DMS 273 (cell line): ENCODE data around the gene ADGRL1.
A peak's percentile ranks its signal among the peaks of the same experiment; 100 is the strongest.
"Not testable (repeated sequence)": the region's sequence is repeated elsewhere in the genome, so short reads cannot be mapped to it uniquely, and the experiment has no call there.

Experiments used
- DNase-seq: peaks from one replicate; lab custom pipeline; 2025; ENCODE audit not compliant: unreplicated experiment; lab: John Stamatoyannopoulos, UW

ADGRL1 gene

DNA sequence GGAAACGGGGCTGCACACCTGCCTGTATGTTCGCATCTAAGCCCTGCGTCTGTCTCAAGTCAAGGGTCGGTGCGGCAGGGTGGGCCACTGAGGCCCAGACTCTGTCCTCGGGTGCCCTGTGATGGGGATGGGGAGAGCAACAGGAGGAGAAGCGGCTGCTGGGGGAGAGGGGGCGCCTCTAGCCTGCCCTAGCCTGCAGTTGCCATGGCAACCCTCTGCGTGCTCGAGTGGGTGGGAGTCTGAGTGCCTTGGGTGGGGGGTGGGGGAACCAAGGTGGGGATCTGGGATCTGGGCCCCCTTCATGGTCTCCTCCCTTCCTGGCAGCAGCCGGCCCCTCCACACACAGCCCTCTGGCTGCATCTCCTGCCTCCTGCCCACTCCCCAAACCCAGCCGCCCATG lies 10.8 kb downstream of the ADGRL1 start:
- not testable (repeated sequence) for DNase-seq

DNA sequence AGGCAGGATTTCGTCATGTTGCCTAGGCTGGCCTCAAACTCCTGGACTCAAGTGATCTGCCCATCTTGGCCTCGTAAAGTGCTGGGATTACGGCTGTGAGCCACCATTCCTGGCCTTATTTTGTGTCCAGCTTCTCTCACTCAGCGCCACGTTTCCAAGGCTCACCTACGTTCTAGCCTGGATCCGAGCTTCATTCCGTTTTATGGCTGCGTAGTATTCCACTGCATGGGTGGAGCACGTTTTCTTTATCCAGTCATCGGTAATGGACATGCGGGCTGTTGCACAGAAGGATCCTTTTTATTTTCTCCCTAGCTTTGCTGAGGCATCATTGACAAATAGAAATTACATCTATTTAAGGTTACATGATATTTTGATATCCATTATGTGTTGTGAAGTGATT lies 16.6 kb downstream of the ADGRL1 start:
- no peak for DNase-seq

DNA sequence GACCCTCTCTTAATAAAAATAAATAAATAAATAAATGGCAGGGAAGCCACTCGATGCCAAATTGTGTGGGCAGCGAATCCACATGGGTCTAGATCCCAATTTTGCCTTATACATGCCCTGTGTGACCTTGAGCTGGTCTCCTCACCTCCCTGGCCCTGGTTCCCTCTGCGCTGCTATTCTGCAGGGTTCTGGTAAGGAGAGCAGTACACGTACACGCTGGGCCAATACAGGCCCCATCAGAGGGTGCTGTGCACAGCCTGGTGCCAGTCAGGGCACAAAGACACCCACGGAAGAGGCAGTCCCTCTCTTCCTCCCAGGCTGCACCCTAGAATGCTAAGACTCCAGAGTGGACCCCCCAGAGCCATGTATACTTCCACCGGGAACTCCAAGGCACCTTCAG lies 17.9 kb downstream of the ADGRL1 start:
- not testable (repeated sequence) for DNase-seq

DNA sequence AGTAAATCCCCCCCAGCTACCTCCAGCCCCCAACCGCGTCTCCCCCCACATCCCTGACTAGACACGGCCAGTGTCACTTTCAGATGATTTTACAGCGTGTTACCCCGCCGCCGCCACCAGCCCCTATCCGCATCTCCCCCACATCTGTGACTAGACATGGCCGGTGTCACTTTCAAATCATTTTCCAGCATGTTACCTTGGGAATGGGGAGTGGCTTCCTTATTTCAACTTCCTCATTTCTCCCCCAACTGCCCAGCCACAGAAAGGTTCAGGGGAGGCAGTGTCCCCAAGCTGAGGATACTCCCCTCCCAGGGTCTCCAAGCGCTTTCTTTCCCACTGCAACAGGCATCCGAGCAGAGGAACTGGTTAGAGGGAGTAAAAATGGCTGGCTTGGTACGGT lies 18.4 kb downstream of the ADGRL1 start:
- no peak for DNase-seq

DNA sequence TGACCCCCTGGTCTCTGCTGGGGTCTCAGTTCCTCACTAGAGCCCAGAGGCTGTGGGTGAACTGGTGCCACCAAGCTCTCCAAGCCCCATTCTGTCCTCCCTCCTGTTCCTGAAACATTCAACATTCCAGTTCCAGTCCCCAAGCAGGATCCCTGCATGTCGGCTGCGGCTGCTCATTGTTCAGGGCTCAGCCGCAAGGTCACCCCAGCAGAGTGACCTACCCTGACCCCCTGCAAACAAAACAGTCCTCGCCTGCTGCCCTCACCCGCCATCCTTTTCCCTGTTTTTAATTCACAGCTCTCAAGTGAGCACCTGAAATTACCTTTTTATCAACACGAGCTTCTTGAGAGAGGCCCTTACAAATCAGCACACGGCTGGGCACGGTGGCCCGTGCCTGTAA lies 19.3 kb downstream of the ADGRL1 start:
- not testable (repeated sequence) for DNase-seq

DNA sequence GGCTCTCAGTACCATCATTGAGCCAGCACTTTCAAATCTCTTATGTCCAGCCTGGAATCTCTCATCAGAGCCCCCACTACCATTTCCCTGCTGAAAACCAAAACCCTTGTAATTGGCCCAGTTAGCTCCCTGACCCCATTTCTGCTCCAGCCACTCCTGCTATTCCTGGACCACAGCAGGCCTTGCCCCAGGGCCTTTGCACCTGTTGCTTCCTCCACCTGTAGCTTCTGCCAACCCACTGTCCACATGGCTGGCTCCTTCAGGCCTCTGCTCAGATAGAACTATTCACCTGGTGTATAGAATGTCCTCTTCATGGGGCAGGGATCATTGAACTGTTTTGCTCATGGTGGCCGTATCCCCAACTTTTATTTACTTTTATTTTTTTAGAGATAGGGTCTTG lies 20.3 kb downstream of the ADGRL1 start:
- not testable (repeated sequence) for DNase-seq

DNA sequence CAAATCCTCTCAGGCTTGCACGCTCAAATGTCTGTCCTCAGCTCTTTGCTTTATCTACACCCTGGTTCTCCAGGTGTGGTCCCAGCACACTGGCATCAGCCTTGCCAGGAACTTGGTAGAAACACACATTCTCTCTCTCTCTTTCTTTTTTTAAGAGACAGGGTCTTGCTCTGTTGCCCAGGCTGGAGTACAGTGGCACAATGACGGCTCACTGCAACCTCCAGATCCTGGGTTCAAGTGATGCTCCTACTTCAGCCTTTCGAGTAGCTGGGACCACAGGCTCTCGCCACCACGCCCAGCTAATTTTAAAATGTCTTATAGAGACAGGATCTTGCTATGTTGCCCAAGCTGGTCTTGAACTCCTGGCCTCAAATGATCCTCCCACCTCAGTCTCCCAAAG lies 20.8 kb downstream of the ADGRL1 start:
- no peak for DNase-seq

DNA sequence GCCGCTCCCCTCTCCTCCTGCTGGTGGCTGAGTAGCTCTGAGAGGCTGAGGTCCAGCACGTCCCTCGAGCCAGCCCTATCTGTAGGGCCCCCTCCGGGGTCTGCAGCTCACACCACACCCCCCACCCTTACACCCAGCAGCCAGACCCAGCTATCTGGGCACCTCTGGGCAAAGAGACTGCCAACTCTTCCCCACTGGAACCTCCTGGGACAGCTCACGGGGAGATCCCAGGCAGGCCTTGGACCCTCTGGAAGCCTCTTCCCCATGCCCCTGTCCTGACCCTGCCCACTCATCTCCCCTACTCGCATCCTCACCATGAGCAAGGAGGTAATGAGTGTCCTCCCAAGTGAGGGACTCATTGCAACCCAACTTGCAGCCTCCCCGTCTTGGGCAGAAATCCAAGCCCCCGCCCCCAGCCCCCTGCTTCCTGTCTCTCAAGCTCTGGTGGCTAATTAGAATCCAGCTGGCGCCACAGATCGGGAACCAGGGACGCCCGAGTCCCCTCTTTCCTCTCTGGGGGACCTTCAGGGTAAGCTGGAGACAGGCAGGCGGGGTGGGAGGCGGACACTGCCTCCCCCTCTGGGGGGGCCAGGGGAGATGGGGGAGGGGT lies 22.1 kb downstream of the ADGRL1 start:
- DNase-seq = peak; percentile 68

DNA sequence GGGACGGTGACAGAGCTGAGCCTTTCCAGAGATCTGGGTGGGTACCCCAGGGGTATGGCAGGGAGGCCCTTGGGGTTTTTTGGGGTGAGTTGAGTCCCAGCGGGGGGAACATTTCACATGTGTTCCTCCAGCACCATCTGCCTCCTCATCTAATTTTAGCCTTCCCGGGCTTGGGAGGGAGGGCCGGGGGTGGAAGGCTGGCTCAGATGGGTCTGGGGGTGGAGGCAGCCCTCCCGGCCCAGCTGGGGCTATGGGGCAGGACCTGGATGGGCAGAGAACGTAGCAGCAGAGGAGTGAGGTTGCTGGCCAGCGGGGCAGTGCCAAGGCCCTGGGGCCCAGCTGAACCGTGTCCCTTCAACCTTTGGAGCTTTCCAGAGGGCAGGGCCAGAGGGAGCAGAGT lies 23.5 kb downstream of the ADGRL1 start:
- peak; percentile 66 for DNase-seq

DNA sequence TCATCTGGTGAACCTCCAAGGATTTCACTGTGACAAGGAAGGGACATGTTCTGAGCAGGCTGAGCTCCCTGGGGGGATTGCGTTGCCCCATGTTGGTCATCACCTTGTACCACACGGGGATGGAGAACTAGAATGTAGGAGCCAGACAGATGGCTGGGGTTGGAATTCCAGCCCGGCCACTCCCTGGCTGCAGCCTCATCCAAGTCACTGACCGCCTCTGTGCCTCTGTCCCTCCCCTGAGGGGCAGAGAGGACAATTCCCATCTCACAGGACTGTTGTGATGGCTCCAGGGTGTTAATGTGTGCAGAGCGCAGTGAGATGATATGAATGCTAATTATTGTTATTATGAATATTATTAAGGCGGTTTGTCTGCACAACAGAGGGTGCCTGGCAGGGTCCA lies 24.1 kb downstream of the ADGRL1 start:
- DNase-seq = no peak

DNA sequence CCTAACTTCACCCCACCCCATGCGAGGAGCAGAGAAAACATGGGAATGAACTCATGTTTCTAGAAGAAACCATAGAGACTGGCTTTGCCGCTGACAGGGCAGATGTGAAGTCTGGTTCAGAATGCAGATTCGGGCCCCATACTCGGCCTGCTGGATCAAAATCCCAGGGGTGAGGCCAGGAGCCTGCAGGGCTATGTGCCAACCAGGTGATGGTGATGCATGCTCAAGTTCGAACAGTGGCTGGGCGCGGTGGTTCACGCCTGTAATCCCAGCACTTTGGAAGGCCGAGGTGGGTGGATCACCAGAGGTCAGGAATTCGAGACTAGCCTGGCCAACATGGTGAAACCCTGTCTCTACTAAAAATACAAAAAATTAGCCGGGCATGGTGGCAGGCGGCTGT lies 24.8 kb downstream of the ADGRL1 start:
- not testable (repeated sequence) for DNase-seq

DNA sequence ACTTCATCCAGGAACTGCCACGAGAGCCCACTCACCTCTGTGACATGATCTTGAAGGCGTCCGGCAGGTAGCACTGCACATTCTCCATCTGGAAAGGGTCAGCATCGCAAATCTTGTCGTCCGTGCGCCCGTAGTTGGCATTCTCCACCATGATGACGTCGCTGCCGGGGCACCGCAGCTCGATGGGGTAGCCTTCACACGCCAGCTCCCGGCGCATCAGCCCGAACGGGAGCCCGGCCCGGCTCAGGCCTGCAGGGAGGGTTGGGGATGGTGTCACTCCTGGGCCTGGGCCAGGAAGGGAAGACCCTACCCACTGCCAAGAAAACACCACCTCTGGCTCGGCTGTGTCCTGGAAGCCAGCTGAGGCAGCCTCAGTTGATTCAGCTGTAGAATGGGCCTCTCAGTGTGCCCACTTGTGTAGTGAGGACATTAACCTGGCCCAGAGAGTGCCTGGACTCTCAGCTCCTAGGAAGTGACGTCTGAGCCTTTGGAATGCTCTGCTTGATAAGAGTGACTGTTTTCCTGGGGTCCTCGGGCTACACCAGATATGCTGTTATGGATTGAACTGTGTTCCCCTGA lies 28.4 kb downstream of the ADGRL1 start:
- DNase-seq = no peak

DNA sequence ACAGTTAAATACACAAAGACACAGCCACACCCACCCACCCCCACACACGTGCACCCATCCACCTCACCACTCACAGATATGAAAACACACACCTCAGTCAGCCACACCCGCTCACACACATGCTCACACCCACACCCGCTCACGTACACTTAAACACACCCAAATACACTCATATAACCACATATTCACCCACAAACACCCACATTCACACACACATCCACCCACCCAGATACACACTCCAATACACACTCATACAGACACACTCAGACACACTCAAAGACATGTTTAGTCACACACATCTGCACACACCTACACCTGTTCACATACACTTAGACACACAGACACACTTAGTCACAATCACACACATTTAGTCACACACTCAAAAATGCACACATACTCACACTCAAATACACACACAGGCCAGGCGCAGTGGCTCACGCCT lies 30.6 kb downstream of the ADGRL1 start:
- no peak for DNase-seq

DNA sequence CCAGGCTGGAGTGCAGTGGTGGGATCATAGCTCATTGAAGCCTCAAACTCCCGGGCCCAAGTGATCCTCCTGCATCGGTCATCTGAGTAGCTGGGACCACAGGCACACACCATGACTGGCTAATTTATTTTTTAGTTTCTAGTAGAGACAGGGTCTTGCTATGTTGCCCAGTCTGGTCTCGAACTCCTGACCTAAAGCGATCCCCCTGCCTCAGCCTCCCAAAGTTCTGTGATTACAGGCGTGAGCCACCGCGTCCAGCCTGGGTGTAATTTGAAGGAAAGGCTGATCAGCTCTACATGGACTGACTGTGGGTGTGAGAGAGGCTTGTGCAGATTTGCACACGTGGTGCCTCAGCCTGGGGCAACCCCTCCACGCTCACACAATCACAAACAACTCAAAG lies 31.1 kb downstream of the ADGRL1 start:
- DNase-seq = no peak

DNA sequence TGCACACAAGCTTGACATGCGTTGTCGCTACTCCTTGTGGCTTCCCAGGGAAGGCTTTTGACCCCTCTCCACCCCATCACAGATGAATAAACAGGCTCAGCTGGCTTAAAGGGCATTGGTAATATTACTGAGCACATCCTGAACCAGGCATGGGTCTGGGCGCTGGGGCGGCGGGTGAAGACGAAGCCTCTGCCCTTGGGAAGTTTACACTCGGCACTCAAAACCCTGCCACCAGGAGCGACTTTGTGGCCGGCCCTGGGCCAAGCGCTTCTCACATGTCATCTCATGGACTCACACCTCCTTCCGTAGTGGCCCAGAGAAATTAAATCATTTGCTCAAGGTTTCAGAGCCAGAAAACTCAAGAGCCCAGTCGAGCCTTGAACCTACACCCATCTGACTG lies 37.0 kb downstream of the ADGRL1 start:
- DNase-seq = no peak

DNA sequence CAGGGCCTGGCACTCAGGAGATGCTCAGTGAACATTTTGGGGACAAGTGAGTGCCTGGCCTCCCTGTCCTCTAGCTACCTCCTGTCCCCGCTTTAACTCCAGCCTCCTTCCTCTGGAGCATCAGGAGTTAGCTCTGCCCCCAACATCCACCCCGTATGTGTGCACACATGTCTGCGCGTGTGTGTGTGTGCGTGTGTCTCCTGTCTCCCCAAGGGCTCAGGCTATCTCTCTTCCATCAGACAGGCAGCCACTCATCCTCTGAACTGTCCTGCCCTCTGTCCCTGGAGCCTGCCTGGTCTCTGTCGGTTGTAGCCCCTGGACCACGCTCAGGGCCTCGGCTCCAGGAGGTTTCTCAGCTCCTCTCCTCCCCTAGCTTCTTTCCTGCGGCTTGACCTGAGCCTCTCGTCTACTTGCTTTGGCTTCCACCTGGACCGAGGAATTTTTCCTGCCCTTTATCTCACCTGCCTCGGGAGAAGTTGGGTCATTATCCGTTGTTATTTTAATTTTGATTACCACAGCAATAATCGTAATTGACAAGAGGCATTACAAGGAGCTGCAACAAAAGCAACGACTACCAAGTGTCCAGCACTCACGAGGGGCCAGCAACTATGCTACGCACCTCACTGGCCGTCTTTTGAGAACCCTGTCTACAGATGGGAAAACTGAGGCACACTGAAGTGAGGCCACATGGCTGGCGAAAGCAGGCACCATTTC lies 37.6 kb downstream of the ADGRL1 start:
- DNase-seq = no peak

DNA sequence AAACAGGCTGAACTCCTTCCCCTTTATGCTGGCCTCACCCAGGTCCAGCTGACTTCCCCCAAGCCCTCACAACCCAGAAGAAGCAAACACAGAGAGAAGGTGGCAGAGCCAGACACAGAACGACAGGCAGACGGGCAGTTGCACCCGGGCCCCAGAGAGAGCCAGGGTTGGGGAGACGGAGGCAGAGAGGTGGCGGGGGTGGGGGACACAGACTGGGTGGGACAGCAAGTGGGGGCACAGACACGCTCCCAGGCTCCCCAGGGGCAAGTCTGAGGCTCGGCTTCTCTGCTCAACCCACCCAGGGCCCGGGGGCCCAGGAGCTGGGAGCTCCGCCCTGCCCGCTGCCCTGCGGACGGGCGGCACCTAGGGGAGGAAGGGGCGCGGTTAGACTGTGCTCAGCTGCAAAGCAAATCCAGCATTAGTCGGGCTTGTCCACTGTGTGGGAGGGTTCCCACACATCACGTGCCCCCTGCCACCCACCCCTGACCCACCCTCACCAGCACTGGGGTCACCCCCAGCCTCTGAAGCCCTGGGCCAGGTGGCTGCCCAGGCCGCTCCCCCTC lies 38.3 kb downstream of the ADGRL1 start:
- DNase-seq = no peak

DNA sequence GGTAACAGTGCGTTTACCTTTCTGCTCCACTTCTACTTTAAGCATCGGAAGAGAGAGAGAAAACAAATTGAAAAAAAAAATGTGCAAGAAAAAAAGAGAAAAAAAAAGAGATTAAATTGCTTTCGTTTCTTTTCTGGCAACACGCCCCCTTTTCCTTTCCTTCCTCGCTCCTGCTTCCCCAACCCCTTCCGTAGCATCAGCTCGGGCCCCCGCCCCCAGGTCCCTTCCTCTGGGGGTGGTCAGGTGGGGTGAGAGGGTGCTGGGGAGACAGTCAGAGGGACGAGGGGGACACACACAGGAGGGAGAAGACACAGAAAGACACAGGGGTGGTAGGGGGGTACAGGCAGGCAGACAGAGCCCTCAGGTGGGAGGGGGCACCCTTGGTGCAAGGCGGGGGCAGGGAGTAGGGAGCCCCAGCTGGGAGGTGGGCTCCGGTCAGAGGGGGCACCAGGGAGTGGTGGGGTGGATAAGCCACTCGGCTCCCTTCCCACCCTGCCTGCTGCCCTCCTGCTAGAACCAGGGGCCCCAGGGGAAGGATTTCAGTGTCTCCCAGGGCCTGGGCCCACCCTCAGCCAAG lies 38.9 kb downstream of the ADGRL1 start:
- no peak for DNase-seq

DNA sequence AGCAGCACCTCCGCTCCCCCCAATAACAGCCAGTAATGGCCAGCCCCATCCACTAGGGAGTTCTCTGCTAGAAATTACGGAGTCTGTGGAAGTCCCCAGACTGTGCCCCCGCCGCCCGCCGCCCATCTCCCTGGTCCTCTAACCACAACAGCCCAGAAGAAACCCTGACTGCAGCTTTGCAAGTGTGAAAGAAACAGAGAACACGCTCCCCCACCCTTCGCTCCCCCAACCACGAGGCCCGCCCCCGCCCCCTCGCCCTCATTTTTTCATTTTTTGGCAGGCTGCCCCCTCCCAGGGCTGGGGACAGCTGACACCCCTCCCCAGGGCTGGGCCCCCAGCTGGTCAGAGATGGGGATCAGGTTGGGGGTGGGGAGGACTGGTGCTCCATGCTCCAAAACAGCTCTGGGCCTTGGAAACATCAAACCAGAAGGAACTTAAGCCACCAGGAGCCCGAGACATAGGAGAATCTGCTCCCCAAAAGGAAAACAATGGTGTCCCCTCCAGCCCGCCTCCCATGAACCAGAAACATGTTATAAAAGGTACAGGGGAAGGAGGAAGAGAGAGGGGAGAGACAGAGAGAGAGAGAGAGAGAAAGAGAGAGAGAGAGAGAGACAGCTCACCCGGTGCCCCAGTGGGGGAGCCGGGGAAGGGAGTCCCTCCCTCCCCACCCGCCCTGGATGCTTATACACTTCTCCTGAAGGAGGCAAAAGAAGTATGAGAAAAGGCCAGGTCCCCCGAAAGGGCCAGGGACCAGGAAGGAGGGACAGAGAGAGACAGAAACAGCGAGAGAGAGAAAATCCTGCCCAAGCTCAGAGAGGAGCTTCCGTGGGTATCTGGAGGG lies 39.8 kb downstream of the ADGRL1 start:
- DNase-seq = no peak

DNA sequence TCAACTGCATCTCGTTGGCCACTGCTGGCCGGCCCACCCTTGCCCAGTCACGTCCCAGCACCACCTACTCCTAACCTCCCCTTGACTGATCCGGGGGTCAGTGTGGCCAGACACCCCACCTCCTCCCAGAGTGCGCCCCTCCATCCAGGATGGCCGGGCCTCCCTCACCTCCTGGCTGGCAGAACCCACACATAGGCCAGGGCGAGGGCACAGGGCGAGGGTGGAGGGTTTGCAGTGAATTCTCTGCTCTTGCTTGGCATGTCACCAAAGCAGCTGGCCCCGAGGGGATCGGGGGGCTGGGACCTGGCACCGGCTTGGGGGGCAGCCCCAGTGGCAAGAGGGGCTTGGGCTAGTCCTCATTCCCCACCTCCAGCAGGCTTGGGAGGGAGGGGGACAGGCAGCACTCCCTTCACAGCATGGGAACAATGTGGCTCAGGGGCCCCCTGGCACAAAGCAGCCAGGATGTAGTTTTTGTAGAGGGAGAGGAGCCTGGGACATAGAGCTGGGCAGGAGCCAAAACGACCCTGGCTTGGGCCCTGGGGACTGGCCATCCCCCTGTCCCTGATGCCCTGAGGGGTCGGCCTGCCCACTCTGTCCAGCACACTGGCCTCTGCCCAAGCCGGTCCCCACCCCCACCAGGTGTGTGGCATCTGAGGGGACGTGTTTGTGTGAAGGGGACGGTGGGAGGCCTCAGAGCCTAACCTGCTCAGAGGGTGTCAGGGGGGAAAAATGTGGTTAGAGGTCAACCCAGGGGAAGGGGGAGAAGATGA lies 41.1 kb downstream of the ADGRL1 start:
- no peak for DNase-seq
